ELF-1 (cell line): Measurements from ENCODE around the gene PDE6A.
"Not testable (repeated sequence)": the region's sequence is repeated elsewhere in the genome, so short reads cannot be mapped to it uniquely, and the experiment has no call there.

ENCODE experiments used
- DNase-seq: peaks from one replicate; pipeline ENCODE4 v3.0.0-alpha.2; 2016; ENCODE audit warnings: low read depth, low spot score

Gene PDE6A

GRCh38 chr5:149865746-149866145 is 78.8 kb downstream of the PDE6A start:
- DNase-seq: no peak

DNA sequence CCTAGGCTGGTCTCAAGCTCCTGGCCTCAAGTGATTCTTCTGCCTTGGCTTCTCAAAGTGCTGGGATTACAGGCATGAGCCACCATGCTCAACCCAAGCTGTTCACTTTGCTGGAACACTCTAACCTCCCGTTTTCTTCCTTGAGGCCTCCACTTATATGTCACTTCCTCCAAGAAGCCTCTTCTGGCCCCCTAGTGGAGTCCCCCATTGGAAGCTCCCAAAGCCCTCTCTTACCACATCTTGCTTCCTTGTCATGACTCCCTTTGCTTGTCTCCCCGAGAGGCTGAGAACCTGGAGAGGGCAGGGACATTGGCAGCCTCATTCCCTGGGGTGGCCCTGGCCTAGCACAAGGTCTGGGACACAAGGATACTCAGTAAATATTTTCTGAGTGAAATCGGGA is 80.8 kb downstream of the PDE6A start:
- no peak for DNase-seq

- no peak for DNase-seq
Observed at GRCh38 chr5:149863176-149863575, 81.4 kb downstream of the PDE6A start.

GRCh38 chr5:149860801-149861322 is 83.7 kb downstream of the PDE6A start:
- DNase-seq: peak; percentile 48

GRCh38 chr5:149859746-149860145 is 84.8 kb downstream of the PDE6A start:
- DNase-seq: no peak

DNA sequence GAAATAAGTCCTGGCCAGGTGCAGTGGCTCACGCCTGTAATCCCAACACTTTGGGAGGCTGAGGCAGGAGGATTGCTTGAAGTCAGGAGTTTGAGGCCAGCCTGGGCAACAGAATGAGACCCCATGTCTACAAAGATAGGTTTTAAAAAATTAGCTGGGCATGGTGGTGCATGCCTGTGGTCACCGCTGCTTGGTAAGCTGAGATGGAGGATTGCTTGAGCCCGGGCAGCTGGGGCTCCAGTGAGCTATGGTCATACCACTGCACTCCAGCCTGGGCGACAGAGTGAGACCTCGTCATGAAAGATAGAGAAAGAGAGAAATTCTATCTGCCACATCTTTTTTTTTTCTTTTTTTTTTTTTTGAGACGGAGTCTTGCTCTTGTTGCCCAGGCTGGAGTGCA is 86.1 kb downstream of the PDE6A start:
- DNase-seq: not testable (repeated sequence)

GRCh38 chr5:149857499-149857898 is 87.1 kb downstream of the PDE6A start:
- no peak for DNase-seq

DNA sequence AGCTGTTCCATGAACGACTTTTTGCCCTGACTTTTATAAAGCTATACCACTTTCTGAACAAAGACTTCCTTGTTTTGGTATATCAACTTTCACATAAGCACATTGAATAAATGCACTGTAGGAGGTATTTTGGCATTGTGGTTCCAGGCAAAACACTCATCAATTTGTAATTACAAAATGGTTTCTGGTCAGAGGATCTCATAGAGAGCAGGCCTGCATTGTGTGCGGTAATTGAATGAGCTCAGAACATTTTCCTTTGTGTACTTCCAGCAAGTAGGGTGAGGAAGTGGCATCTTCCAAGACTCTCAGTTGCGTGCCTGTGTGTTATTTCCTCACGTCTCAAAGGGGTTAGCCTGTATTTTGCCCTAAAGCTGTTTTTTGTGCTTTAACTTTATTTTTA is 89.2 kb downstream of the PDE6A start:
- no peak for DNase-seq

DNA sequence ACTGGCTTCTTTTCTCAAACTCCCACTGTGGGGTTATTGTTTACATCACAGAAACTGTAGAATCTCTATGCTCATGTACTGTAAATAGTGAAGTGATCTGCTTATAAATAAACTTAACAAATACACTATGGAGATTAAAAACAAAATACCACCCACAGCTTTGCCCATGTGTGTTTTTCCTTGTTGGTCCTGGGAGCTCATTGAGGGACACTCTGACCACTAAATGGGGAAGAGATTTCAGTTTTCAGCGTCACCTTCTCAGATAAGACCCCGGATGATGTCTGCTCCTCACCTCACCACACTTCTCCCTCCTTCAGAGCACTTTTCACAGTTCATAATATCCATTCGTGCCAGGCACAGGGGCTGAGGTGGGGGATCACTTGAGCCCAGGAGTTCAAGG is 89.7 kb downstream of the PDE6A start:
- DNase-seq: no peak

GRCh38 chr5:149853701-149854100 is 90.9 kb downstream of the PDE6A start:
- no peak for DNase-seq

DNA sequence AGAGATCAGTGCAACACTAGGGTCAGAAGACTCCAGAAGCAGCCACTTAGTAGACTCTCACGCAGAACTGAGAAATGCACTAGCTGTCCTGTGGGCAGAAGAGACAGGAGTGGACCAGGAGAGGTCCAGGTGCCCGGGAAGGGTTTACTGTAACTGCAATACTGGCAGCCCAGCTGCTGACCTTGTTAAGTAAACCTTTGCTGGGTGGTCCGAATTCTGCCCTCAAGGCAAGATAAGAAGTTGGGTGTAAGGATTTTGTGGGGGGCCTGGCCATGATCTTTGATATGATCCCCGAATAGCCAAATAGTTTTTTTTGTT is 91.3 kb downstream of the PDE6A start:
- no peak for DNase-seq

GRCh38 chr5:149852641-149853330 is 91.8 kb downstream of the PDE6A start:
- peak; percentile 84 for DNase-seq

- DNase-seq: no peak
Observed at GRCh38 chr5:149851211-149851610, 93.4 kb downstream of the PDE6A start.

DNA sequence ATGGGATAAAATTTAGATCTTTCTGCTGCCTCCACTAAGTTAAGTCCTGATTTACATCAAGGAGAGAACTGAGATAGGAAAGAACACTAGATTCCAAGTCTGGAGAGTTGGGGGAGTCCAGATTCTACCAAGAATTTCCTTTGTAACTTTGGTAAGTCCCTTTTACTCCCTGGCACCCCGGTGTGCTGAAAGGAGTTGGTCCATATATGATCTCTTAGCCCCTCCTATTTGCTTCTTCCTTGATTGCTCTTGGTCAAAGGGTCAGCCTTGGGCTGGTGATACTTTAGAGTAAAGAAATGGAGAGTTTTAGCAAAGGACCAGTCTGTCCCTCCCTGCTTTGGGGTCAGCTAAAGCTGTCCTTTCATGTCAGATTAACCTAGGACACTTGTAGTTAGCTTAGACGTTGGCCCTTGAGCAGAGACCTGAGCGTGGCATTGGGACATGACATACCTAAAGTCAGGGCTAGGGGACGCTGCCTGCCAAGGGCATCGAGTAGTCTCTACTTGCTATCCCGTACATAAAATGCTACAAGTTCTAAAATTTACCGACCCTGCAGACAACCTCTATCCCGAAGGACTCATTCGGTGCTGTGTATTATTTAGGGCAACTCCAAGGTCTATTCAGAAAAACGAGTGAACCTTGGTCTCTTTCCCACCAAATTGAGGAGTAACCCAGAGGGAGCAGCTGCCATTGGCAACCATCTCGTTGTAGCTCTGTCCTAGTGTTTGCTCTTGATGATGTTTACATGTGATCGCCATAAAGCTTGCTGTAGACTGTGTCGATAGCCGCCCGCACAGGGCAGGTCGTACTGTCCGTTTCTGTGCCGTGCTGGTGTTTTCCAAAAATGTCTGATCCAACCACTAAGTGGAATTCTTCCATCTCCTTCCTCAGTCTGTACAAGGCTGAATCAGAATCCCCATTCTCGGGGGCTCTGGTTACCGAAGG is 94.4 kb downstream of the PDE6A start:
- DNase-seq: no peak

DNA sequence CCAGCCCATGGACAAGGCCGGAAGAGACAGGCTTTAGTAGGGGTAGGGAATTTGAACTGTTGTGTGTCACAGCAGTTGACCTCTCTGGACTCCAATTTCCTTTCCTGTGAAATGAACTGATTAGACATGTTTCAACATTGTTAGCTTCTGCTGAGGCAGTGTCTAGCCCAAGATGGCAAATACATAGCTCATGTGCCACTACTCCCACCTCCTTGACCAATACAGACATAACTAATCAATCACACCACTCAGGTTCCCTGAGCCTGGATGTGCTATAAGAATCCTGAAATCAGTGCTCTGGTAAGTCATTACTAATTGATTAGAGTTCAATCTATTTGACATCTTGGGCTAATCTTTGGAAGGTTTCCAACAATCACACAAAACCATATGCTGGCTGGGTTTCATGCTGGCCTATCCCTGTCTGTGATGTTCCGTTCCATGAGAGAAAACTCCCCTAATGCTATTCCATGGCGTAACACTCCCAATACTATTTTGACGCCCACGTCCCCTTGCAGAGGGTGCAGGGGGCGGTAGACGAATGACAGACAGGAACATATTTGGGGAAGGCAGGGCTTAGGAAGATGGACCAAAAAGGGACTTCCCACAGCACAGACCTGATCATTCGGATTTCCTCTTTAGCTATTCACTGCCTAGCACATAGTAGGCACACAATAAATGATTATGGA is 95.2 kb downstream of the PDE6A start:
- no peak for DNase-seq

GRCh38 chr5:149847611-149848010 is 97.0 kb downstream of the PDE6A start:
- no peak for DNase-seq

DNA sequence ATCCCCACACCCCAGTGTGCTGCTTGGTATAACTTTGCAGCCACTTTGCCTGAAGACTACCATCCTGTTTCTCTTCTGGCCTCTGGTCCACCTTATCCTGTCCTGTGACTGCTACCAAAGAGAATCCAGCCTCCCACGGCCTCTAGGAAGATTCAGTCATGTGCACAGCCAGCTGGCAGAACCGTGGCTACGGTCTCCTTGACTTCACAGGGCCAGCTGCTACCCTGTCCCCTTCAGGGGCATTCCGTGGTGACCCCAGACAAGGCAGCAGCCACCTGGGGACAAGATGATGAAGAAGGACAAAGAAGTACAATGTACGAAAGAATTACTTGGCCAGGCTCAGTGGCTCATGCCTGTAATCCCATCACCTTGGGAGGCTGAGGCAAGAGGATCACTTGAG is 98.6 kb downstream of the PDE6A start:
- no peak for DNase-seq

DNA sequence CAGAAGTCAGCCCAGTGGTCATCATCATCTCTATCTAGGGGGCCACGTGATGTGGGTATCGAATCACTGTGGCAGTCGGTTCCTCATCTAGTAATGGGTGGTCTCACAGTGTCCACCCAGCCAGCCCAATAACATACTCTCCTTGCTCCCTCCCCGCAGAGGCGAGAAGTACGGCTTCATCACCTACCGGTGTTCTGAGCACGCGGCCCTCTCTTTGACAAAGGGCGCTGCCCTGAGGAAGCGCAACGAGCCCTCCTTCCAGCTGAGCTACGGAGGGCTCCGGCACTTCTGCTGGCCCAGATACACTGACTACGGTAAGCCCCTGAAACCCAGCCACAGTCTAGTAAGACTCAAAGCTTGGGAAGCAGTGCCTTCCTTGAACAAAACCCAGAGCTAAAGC is 99.0 kb downstream of the PDE6A start:
- DNase-seq: no peak

- no peak for DNase-seq
Observed at GRCh38 chr5:149841851-149842793, 102.5 kb downstream of the PDE6A start.

DNA sequence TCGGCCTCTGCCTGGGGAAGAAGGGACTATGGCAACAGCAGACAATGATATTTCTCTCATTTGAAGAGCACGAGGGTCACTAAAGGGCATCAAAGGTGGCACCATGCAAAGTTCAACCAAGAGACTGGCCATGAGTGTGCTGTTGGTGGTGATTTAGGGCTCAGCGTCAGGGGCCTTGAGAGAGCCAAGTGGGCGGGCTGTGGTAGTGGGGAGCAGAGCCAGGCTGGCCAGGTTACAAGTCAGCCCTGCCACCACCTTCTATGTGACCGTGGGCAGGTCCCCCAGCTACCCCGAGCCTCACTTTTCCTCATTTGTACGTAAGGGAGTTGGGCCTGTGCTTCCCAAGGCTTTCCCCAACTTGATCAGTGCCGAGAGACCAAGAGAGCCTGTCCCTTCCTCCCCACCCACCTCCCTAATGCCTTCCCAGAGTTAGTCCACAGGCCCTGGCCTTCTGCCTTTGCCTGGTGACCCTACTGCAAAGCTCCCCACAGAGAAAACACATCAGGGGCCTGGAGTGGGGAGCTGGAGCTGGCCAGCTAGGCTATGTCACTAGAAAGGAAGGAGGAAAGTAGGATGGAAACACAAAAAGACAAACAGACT is 104.3 kb downstream of the PDE6A start:
- DNase-seq: no peak

- DNase-seq: no peak
Observed at GRCh38 chr5:149839761-149840160, 104.8 kb downstream of the PDE6A start.
